ENCODE data around the gene EBI3. TPM values are rescaled to one million over a fixed set of nuclear protein-coding genes. Genes with fewer than 3 reads are reported as not detected.

Gene EBI3
- total RNA-seq, 1 experiment from 2014 or later: 0.68 TPM

- Mint-ChIP-seq H3K36me3 (ENCODE audit: insufficient read depth, unreplicated experiment) (peaks cover 17% of the 10 kb centered on the region), H3K9me3 (ENCODE audit: unreplicated experiment) (no peaks in the 10 kb centered on the region), H3K27me3 (ENCODE audit: insufficient read depth, unreplicated experiment) (no peaks in the 10 kb centered on the region), H3K4me1 (ENCODE audit: low read depth, unreplicated experiment) (no peaks in the 10 kb centered on the region), H3K27ac (ENCODE audit: unreplicated experiment) (no peak overlapping the region), H3K4me3 (ENCODE audit: unreplicated experiment) (no peak overlapping the region)
- Histone ChIP-seq H3K27me3 (replicated peaks; ENCODE audit: control insufficient read depth, insufficient read depth, low read length) (no peaks in the 10 kb centered on the region), H3K4me1 (no peaks in the 10 kb centered on the region), H3K9me3 (no peaks in the 10 kb centered on the region), H3K36me3 (ENCODE audit: control insufficient read depth, insufficient read depth, low read length) (peaks cover 2% of the 10 kb centered on the region), H3K4me3 (ENCODE audit: low read depth, low read length) (no peak overlapping the region)
- POLR2A ChIA-PET: no interaction called here
- intact Hi-C loops (cut with micrococcal nuclease; ENCODE audit: unreplicated experiment): no loop called here
- no peak for TF ChIP-seq CTCF (IDR thresholded peaks at IDR 0.05; ENCODE audit: insufficient read depth in 1 of 2, low read depth in 1 of 2, low read length in 1 of 2, severe bottlenecking in 1 of 2, unreplicated experiment in 1 of 2)
- no peak for DNase-seq
- BruUV-seq (replicated peaks): no TSS peak
- CTCF ChIA-PET: no interaction called here
Observed at GRCh38 chr19:4264812-4265211, 35.5 kb downstream of the EBI3 start.

- H3K36me3 ChIP-seq (ENCODE audit: control insufficient read depth, insufficient read depth, low read length): peaks cover 2% of the 10 kb centered on the region
- Mint-ChIP-seq H3K4me3 (ENCODE audit: unreplicated experiment) (no peak overlapping the region), H3K27me3 (ENCODE audit: insufficient read depth, unreplicated experiment) (no peaks in the 10 kb centered on the region), H3K4me1 (ENCODE audit: low read depth, unreplicated experiment) (no peaks in the 10 kb centered on the region), H3K9me3 (ENCODE audit: unreplicated experiment) (no peaks in the 10 kb centered on the region), H3K27ac (ENCODE audit: unreplicated experiment) (no peak overlapping the region), H3K36me3 (ENCODE audit: insufficient read depth, unreplicated experiment) (peaks cover 13% of the 10 kb centered on the region)
- no peak for TF ChIP-seq CTCF (IDR thresholded peaks at IDR 0.05; ENCODE audit: insufficient read depth in 1 of 2, low read depth in 1 of 2, low read length in 1 of 2, severe bottlenecking in 1 of 2, unreplicated experiment in 1 of 2)
- BruUV-seq (replicated peaks): no TSS peak
- POLR2A ChIA-PET: interaction anchor here (1.0 kb wide), 1 partner anchor 76 kb away, joined by 3 read pairs; no protein-coding TSS in a partner anchor
- CTCF ChIA-PET: interaction anchor here (0.6 to 2.8 kb wide), 16 partner anchors 9 to 259 kb away, joined by 3 to 45 read pairs (median 4); partner anchors contain the start of genes CHAF1A, MPND, SH3GL1 and STAP2
- no peaks in the 10 kb centered on the region for H3K27me3 ChIP-seq (replicated peaks; ENCODE audit: control insufficient read depth, insufficient read depth, low read length)
- intact Hi-C loops (cut with micrococcal nuclease; ENCODE audit: unreplicated experiment): no loop called here
- no peaks in the 10 kb centered on the region for H3K4me1 ChIP-seq
- no peak for DNase-seq
- no peaks in the 10 kb centered on the region for H3K9me3 ChIP-seq
- no peak overlapping the region for H3K4me3 ChIP-seq (ENCODE audit: low read depth, low read length)
Observed at GRCh38 chr19:4266253-4267000, 37.1 kb downstream of the EBI3 start.

DNA sequence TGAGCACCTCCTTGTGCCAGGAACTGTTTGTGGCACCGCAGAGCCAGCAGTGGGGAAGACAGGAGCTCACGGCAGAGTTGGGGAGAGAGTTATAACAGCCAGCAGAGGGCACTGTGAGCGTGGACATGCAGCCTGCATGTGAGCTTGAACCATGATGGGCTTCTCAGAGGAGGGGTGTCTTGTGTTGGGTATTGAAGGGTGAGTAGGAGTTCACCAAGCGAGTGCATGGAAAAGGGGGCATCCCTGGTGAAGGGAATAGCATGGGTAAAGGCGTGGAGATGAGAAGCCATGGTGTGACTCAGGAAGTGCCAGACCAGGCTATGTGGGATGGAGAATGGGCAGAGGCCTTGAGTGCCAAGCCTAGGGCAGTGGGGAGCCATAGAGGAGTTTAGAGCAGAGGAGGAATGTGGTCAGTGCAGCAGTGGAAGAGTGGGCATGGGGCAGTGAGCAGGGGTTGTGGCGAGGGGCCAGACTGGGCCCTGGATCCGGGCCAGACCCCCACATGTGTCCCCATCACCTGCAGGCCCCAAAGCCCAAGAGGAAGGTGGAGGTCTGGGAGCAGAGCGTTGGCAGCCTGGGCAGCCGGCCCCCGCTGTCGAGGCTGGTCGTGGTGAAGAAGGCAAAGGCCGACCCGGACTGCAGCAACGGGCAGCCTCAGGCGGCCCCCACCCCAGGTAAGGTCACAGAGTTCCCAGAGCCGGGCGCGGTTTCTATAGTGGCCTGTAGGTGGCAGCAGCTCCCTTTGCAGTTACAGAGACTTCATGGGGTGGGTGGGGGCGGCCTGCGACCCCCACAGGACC lies 38.0 kb downstream of the EBI3 start:
- no peaks in the 10 kb centered on the region for H3K27me3 Mint-ChIP-seq (ENCODE audit: insufficient read depth, unreplicated experiment)
- POLR2A ChIA-PET: interaction anchor here (1.0 kb wide), 1 partner anchor 75 kb away, joined by 3 read pairs; no protein-coding TSS in a partner anchor
- no peaks in the 10 kb centered on the region for H3K4me1 ChIP-seq
- peaks cover 2% of the 10 kb centered on the region for H3K36me3 ChIP-seq (ENCODE audit: control insufficient read depth, insufficient read depth, low read length)
- H3K4me3 Mint-ChIP-seq (ENCODE audit: unreplicated experiment): no peak overlapping the region
- TF ChIP-seq CTCF (IDR thresholded peaks at IDR 0.05; ENCODE audit: insufficient read depth in 1 of 2, low read depth in 1 of 2, low read length in 1 of 2, severe bottlenecking in 1 of 2, unreplicated experiment in 1 of 2): peak; percentile 81 to 95
- DNase-seq: peak; percentile 62 to 70
- CTCF ChIA-PET: interaction anchor here (0.6 to 2.8 kb wide), 22 partner anchors 8 to 258 kb away, joined by 3 to 45 read pairs (median 4); partner anchors contain the start of genes CHAF1A, MPND, SH3GL1 and SHD
- intact Hi-C loops (cut with micrococcal nuclease; ENCODE audit: unreplicated experiment): loop anchor here (1.0 kb wide), 1 partner anchor 85 kb away; no protein-coding TSS in a partner anchor
- no peaks in the 10 kb centered on the region for H3K9me3 ChIP-seq
- no peaks in the 10 kb centered on the region for H3K9me3 Mint-ChIP-seq (ENCODE audit: unreplicated experiment)
- H3K4me3 ChIP-seq (ENCODE audit: low read depth, low read length): no peak overlapping the region
- H3K27ac Mint-ChIP-seq (ENCODE audit: unreplicated experiment): no peak overlapping the region
- H3K36me3 Mint-ChIP-seq (ENCODE audit: insufficient read depth, unreplicated experiment): peaks cover 10% of the 10 kb centered on the region
- no TSS peak for BruUV-seq (replicated peaks)
- no peaks in the 10 kb centered on the region for H3K27me3 ChIP-seq (replicated peaks; ENCODE audit: control insufficient read depth, insufficient read depth, low read length)
- no peaks in the 10 kb centered on the region for H3K4me1 Mint-ChIP-seq (ENCODE audit: low read depth, unreplicated experiment)

Measured in Caco-2 (cell line).